NCI-H748 (cell line): Measurements from ENCODE around the gene PDE3B.
"Not testable (repeated sequence)": the region's sequence is repeated elsewhere in the genome, so short reads cannot be mapped to it uniquely, and the experiment has no call there.

Experiments used
- DNase-seq: peaks from one replicate; lab custom pipeline; 2025; ENCODE audit not compliant: unreplicated experiment; lab: John Stamatoyannopoulos, UW

The PDE3B gene

GRCh38 chr11:14742849-14743559 lies 99.4 kb downstream of the PDE3B start:
- DNase-seq: no peak

DNA sequence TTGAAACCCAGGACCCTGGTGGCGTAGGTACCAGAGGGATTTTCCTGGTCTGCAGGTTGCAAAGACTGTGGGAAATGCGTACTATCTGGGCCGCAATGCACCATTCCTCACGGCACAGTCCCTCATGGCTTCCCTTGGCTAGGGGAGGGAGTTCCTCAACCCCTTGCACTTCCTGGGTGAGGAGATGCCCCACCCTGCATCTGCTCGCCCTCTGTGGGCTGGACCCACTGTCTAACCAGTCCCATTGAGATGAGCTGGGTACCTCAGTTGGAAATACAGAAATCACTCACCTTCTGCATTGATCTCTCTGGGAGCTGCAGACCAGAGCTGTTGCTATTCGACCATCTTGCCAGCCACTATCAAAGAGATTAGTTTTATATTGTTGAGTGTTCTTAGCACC lies 100.1 kb downstream of the PDE3B start:
- DNase-seq: not testable (repeated sequence)

- no peak for DNase-seq
These were observed 103.3 kb downstream of the PDE3B start for GRCh38 chr11:14746857-14747395.

DNA sequence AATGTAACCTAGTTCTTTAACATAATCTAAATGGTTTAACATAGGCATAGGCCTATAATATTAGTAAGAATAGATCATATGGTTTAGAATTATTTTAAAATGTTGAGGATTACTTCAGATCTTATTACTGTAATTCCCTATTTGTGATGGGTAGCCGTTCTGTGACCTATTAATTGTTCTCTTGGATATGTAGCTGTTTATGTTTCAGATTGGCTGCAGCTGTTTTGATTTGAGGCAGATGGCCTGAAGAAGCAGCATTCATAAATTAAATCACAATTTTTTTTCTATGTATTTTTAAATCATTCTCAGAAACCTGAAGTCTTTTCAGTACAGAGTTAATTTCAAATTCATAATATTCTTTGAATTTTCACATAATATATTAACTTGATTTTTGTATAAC lies 104.5 kb downstream of the PDE3B start:
- no peak for DNase-seq

DNA sequence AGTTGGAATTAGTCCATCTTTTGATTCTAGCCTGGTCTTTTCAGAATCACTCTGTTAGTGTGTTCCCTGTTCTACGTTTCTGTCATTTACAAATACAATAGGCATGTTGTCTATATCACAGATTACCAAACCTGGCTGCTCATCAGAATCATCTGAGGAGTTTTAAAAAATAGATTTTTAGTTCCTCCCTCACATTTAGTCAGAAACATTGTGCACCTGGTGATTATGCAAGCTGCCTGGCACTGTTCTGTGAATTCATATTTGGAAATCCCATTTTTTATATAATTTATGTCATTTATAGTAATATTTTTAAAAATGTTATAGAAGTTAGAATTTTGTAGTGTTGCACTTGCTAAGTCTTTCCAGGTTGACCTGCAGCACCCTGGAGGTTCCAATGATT lies 107.3 kb downstream of the PDE3B start:
- no peak for DNase-seq

GRCh38 chr11:14751975-14752407 lies 108.4 kb downstream of the PDE3B start:
- DNase-seq: no peak

GRCh38 chr11:14755140-14755539 lies 111.5 kb downstream of the PDE3B start:
- DNase-seq: no peak

GRCh38 chr11:14756349-14756748 lies 112.7 kb downstream of the PDE3B start:
- no peak for DNase-seq

DNA sequence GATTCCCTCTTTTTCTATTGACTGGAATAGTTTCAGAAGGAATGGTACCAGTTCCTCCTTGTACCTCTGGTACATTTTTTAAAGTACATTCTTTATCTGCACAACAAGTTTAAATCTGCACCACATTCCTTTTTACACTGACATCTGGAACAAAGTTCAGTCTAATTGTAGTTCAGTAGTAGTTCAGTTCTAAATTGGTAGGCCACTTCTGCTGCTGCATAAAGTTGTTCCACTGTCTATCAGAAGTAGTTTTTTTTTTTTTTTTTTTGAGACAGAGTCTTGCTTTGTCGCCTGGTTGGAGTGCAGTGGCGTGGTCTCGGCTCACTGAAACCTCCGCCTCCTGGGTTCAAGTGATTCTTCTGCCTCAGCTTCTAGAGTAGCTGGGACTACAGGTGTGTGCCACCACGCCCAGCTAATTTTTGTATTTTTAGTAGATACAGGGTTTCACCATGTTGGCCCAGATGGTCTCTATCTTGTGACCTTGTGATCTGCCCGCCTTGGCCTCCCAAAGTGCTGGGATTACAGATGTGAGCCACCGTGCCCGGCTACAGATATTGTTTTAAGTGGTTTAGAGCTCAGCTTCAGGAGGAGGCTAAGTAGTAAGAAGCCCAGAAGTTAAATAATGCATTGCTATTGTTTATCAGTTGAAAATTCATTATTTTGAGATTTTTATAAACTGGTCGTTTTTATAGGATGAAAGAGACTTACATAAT lies 115.9 kb downstream of the PDE3B start:
- not testable (repeated sequence) for DNase-seq

DNA sequence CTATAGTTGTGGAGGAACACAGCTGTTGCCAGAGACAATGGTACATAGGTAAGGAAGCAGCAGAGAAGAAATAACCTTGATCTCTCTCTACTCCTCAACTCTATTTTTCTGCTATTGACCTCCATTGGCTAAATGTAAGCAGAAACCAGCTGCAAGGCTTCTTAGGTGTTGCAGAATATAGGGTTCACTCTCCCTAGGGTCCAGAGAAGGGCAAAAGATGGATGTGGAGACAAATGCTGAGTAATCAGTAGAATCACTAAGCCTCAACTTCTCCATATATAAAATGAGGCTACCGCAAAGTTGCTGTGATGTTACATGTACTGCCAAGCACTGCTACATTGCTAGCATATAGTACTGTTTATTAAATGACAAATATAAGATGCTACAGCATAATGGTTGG lies 120.6 kb downstream of the PDE3B start:
- DNase-seq: no peak

DNA sequence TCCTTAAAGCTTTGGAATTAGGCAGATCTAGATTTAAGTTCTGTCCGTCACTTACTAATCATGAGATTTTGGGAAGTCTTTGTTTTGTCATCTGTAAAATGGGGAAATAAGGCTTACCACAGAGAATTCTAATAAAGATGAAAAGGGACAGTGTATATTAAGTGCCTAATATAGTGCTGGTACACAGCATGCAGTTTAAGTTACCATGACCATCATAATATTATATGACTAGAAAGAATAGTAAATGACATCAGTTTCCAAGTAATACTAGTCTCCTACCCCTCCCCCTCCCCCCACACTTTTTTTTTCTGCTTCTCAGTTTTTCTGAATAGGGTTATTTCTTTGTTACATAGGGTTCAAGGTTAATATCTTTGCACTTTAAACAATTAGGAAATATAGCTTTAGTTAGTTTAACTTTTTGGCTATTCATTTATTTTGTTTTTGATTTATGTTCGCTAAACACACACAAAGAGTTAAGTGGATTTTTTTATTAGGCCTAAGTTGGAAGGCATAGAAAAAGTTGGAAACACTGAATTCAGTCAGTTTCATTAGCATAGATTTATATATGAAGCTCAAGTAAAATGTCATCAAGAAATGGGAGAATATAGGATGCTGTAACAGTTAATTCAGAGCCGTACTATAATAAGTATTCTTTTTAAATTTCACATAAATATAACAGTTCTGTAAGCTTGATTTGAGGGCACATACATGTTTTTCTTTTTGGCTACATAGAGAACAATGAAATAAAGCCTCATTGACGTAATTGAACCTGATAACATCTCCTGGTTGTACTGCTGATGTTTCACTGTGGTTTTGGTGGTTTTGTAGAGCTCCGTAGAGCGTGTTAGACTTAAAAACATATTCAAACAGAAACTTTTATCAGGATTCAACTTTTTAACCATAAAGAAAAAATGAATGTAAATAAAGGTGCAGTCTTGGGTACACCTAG lies 121.2 kb downstream of the PDE3B start:
- no peak for DNase-seq

DNA sequence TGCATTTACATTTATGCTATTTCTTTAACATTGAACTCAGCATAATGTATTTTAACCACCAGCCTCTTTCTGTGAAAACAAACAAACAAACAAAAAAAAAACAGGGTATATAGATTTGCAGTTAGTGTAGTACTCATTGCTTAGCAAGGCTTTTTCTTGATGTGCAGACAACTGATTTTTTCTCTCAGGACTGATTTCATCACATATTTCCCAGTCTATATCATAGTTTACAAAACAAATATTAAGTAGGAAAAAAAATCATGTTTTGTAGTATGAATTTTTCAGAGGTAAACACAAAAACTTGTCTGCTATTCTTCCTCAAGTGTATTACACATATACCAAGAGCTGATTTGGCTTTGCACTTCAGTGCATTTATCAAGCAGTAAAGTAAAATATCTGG lies 123.0 kb downstream of the PDE3B start:
- DNase-seq: no peak

GRCh38 chr11:14768526-14769188 lies 125.1 kb downstream of the PDE3B start:
- no peak for DNase-seq

DNA sequence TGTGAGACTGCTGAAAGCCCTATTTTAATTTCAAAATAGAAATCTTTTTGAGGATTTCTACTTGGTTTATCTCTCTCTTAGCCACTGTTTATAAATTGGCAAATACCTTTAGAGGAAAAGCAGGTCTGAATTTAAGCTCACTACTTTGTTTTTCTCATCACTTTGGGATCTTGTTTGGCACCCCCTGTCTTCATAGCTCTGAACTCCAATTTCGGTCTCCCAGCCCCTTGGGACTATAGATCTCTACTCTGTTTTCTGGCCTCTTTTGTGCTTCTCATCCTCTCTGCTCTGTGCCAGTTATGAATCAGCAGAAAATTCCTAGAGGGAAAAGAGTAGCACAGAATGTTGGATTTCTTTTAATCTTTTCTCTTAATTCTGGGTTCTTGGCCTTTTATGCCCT lies 130.2 kb downstream of the PDE3B start:
- no peak for DNase-seq

DNA sequence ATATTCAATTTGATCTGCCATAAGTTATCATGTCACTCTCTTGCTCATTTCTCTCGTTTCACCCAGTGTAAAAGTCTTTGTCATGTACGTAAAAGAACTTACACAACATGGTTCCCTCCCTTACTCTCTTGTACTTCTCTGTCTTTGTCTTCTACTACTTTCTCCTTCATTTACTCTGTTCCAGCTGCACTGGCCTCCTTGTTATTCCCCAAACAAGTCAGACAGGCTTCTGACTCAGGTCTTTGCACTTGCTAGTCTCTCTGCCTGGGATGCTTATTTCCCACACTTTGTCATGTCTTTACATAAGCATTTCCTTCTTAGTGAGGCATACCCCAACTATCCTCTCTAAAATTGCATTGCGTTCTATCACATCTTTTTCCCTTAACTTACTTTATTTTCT lies 131.1 kb downstream of the PDE3B start:
- no peak for DNase-seq

DNA sequence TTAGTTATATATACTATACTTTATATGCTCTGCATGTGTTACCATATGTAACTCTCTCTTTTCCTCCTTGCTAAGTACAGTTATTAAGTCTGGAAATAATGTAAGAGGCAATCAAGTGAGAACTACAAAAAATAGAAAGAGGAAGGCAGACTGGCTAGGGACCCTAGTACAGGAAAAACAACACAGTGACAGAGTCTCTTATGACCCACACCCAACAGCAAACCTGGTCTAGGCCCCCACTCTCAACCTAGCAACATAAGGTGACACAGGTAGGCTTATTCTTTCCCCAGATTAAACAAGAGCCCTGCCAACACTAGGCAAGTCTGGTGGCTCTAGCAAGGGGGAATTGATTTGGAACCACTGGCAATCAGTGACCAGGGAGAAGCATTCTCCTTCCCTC lies 132.3 kb downstream of the PDE3B start:
- DNase-seq: no peak

- not testable (repeated sequence) for DNase-seq
These were observed 134.9 kb downstream of the PDE3B start for GRCh38 chr11:14778460-14778859.

GRCh38 chr11:14783788-14784187 lies 140.2 kb downstream of the PDE3B start:
- DNase-seq: no peak

DNA sequence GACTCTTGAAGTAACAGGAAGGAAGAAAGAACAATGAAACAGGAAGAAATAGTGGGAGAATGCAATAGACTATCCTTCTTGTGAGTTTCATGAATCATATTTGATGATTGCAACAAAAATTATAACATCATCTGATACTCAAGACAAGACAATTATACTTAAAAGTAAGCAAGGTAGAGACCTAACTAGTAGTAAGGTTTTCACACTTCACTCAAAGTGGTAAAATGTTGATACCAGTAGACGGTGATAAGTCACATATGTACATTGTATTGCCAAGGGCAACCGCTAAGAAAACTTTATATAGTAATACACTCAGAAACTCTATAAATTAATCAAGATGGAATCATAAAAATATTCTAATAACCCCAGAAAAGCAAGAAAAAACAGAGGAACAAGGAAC lies 140.6 kb downstream of the PDE3B start:
- DNase-seq: no peak

DNA sequence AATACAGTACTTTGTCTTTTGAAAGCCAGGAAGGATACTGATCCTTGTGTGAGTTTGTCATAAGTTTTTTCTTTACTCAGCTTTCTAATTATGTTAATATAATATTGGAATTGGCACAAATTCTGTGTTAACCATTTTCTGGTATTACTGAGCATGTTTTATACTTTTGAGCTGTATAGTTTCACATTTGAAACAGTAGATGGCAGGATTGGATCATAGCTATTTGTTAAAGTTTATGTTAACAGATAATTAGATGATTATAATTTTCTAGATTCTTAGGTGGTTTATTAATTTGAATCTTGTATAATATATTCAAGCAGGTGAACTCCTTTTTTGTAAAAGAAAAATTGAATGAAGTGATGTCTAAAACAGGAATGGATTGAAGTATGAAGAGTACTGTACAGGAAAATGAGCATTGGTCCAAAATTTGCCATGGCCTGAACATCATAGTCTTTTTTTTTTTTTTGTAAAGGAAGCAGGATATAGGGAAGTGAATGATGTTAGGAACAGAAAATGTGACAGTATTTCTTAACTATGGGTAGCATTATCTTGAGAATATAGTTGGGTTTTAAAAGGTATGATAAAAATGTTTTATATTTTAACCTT lies 146.4 kb downstream of the PDE3B start:
- peak; percentile 19 for DNase-seq
